ENCODE data around the gene ARHGAP27.

DNA sequence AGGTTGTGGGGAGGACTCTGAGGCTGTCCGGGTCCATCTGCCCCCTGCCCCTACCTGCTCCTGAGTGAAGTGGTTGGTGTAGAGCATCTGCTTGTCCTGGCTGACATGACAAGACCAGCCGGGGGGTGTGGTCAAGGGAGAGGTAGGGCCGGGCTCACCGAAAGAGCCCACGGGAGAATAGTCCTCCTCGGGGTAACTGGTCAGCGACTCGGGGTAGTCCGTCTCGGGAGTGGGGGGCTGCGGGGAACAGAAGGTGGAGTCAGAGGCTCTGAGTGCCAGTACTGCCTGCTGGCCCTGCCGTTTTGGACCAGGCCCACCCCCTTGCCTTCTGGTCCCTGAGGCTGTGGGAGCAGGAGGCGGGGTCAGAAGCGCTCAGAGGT, 27.8 kb downstream of the ARHGAP27 start:
- TF ChIP-seq CTCF (conservative IDR thresholded peaks at IDR 0.05 in 1 of 2, IDR thresholded peaks at IDR 0.05 in 1 of 2; ENCODE audit: low read depth in 1 of 2, low read length in 2 of 2) = no peak
- TF ChIP-seq EZH2 (IDR thresholded peaks at IDR 0.05; ENCODE audit: low read length, missing control alignments) = no peak
